GM12872 (cell line): ENCODE results near the gene ERC2.

Source experiments
- TF ChIP-seq, protein P1 (sequence below): IDR thresholded peaks from 3 replicates; pipeline ENCODE4 v1.5.1; 2011; ENCODE audit warnings: low read depth, mild to moderate bottlenecking, low read length, moderate library complexity; ENCODE audit not compliant: insufficient read depth

The ERC2 gene

DNA sequence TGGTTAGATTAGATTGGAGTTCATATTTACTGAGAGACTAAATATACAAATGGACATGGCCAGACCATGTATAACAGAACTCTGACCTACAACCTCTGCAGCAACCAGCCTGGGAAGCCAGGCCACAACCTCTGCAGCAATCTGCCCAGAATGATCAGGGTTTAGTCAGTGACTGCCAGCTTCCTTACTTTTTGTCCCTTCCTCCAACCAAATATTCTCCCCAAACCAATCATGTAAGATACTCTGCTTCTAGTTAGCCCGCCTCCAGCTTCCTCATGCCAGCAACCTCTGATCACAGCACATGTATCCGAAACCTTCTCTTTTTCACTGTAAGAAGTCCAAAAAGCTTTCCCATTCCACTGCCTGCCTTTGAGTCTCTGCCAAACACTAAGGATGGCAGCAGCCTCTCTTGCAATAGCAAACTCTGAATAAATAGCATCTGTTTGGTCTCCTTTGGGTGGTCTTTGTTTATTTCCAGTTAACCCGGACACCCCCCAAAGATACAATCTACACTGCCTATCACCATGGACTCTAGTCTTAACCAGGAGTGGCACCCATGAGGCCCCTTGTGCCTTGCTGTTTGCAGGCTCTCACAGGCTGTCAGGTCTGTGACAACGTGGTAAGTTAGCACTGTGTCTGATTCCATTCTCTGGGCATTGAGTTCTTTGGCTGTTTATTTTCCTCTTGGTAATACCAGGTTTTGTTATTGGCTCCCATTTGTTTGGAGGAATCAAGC lies 102.2 kb downstream of the ERC2 start:
- TF ChIP-seq, protein P1, sequence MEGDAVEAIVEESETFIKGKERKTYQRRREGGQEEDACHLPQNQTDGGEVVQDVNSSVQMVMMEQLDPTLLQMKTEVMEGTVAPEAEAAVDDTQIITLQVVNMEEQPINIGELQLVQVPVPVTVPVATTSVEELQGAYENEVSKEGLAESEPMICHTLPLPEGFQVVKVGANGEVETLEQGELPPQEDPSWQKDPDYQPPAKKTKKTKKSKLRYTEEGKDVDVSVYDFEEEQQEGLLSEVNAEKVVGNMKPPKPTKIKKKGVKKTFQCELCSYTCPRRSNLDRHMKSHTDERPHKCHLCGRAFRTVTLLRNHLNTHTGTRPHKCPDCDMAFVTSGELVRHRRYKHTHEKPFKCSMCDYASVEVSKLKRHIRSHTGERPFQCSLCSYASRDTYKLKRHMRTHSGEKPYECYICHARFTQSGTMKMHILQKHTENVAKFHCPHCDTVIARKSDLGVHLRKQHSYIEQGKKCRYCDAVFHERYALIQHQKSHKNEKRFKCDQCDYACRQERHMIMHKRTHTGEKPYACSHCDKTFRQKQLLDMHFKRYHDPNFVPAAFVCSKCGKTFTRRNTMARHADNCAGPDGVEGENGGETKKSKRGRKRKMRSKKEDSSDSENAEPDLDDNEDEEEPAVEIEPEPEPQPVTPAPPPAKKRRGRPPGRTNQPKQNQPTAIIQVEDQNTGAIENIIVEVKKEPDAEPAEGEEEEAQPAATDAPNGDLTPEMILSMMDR = no peak

DNA sequence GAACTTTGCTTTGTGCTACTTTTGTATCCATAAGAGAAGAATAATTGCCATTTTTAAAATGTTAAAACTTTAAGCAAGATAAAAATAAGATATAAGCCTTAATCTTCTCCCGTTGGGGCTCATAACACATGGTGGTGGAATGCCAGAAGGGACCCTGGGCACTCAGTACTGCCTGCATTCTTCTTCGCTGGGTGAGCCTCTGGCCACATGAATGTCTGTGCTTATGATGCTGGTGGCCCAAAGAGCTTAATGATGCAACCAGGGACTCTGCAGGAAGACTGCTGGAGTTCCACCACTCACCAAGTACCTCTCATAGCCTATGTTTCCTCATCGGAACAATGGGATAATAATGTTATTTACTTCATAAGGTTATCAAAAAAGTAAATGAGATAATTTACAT lies 103.6 kb downstream of the ERC2 start:
- TF ChIP-seq, protein P1 = no peak

DNA sequence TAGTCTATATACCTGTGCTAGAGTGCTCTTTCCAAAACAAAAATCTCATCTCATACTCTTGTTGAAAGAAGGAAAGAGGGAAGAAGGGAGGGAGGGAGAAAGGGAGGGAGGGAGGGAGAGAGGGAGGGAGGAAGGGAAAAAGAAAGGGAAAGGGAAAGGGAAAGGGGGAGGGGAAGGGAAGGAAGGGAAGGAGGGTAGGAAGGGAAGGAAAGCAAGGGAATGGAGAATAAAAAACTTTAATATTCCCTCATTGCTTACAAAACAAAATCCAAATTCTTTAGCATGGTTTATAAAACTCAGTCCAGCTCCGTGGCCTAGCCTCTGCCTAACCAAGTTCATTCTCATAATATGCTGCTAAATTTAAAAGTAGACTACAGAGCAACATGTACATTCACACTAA lies 104.5 kb downstream of the ERC2 start:
- TF ChIP-seq, protein P1 = no peak

DNA sequence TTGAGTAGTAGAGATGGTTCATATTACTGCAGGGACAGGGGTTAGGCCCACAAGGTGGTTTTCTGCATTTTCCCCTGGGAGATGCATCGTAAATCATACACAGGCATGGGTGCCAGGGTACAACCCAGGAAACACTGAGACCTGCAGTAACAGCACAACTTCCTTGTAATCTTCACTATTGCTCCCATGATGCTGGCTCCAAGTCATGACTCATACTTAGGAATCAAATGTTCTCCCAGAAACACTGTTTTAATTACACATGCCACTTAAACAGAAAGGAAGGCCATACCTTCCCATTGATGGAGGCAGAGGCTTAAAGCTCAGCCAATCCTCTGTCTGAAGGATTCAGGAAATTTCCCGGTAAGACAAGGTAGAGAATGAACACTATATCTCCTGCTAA lies 106.5 kb downstream of the ERC2 start:
- TF ChIP-seq, protein P1 = no peak

DNA sequence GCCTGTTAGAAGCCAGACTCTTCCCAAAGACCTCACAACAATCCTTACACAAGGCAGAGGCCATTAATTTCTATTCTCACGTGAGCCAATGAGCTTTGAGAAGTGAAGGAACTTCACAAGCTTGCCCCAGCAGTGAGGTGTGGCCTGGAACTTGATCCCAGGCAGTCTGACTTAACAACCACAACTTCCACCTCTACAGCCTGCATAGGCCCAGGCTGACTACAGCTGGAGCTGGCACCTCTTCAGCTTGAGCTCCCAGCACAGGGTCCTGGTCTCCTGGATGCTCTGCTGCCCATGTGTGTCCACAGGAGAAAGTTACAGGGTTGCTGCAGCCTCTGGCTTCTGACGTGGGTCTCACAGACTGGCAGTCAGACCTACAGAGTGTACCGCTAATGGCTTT lies 111.0 kb downstream of the ERC2 start:
- TF ChIP-seq, protein P1 = no peak

DNA sequence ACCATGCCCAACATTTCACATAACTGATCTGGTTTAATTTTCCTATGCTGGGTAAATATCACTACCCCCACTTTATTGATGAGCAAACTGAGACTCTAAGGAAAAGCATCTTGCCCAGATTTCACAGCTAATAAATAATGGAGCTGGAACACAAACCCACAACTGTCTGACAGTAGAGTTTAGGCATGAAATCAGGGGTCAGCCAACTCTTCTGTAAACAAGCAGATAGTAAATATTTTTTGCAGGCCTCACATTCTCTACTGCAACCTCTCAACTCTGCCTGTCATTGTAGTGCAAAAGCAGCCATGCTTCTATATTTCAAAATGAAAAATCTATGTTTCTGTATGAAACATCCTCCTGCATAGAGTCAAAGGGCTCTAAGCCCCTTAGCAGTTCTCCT lies 111.5 kb downstream of the ERC2 start:
- TF ChIP-seq, protein P1 = no peak

DNA sequence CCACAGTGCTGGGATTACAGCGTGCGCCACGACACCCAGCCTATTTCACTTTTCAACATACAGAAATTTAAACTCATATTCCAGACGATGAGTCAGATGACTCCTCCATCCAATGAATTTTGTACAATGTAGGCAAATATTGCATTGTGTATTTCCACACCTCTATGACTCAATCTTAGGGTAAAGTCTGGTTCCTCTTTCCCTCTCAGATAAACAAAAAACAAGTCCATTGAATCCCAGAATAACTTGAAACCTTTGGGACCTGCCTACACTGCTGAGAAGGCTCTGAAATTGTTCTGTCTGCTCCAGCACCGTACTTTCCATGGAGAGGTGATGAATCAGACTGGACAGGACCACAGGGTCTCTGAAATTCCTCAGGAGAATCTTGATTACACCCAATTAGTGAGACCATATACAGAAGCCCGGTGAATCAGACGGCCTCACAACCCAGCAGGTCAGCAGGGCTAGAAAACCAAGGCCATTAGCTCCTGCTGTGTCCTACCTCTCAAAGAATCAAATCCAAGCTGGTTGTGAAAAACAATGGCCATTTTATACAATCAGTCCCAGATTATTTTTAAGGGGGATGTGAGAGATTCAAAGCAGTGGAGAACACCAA lies 112.6 kb downstream of the ERC2 start:
- TF ChIP-seq, protein P1 = no peak
